Pancreas (tissue), 10 donors: ENCODE results near the gene FXYD2. TPM values are rescaled to one million over a fixed set of nuclear protein-coding genes. Genes with fewer than 3 reads are reported as not detected.

ENCODE experiments used
- ATAC-seq, 4 donors: fragments of 200-7000 bp; cut with Tn5 transposase; one replicate each; pipeline versions ENCODE4 v1.8.0 to v1.9.1; 2020; ENCODE audit warnings: mild to moderate bottlenecking in 4 of 4, moderate library complexity in 4 of 4
- DNase-seq, 6 donors: peaks; one replicate each; pipeline ENCODE4 v3.0.0-alpha.2; 2020
- FAIRE-seq: peaks from 2 replicates; lab custom pipeline; 2012; peaks lifted over from hg19 to GRCh38; lab: Jason Lieb, UNC
- H3K27ac ChIP-seq, 4 donors: fragments of 200-600 bp; sonication (generic); 1 replicate in 3 of 4; 2 replicates in 1 of 4; pipeline versions ENCODE4 v1.5.0 to v1.8.0; 2020
- H3K27me3 ChIP-seq, 4 donors: fragments of 200-600 bp; one replicate each; pipeline ENCODE4 v1.8.0; 2021
- H3K36me3 ChIP-seq, 3 donors: fragments of 200-600 bp; sonication (generic) in 1 of 3; one replicate each; pipeline versions ENCODE4 v1.5.0 to v1.8.0; 2020 to 2021
- H3K4me1 ChIP-seq, 3 donors: fragments of 200-600 bp; one replicate each; pipeline ENCODE4 v1.8.0; 2021
- H3K4me3 ChIP-seq, 4 donors: fragments of 200-600 bp; sonication (generic) in 2 of 4; one replicate each; pipeline versions ENCODE4 v1.5.0 to v1.8.0; 2020 to 2021
- H3K9me3 ChIP-seq, 4 donors: fragments of 200-600 bp; one replicate each; pipeline ENCODE4 v1.8.0; 2021
- CTCF ChIP-seq, 4 donors: fragments of 200-600 bp; sonication (generic) in 3 of 4; IDR thresholded peaks; one replicate each; pipeline versions ENCODE4 v1.5.0 to v1.8.0; 2021; ENCODE audit warnings: antibody characterized with exemption in 4 of 4
- WGBS, 2 donors: extraction: QIAGEN DNeasy Blood & Tissue Kit; methylation state at CpG; one replicate each; pipeline ENCODE4 v1.1.7; 2013; 5-methylcytosine and 5-hydroxymethylcytosine counted together
- intact Hi-C, 3 donors: fragments of 100-400 bp; cut with DNase I; formaldehyde crosslinking; loops; one replicate each; pipeline versions ENCODE4 v1.11.1 to v1.14.2; 2022
- polyA plus RNA-seq, 2 donors: library from polyadenylated mRNA; stranded (reverse); fragments of 200-250 nt; gene quantifications; one replicate each; pipeline ENCODE4 v1.2.3, GENCODE V29; 2013
- total RNA-seq, 6 donors: library from RNA; stranded (reverse); fragmentation: NEBNext Ultra II Directional in 4 of 6; extraction: Animal tissue kit (Norgen Biotek cat#: 25700) in 4 of 6; gene quantifications; one replicate each; pipeline versions ENCODE4 v1.2.1 to v1.2.4, GENCODE V29; 2021 to 2023
- donor health status: healthy with polysubstance abuse.
- donor health status: DM: no; HTN: no; CAD: no; lungs with moderate emphysema.
- donor health status: DM: no; HTN: no; CAD: no.
- donor health status: control.
- donor health status: control.
- donor health status: Bipolar disorder and iron deficiency.
- donor health status: DM: yes; HTN: yes; CAD: no.
- donor health status: DM: no; HTN: no; CAD: no.
- donor health status: DM: no; HTN: no; CAD: no.
- donor health status: DM: yes; HTN: yes; CAD: no.

The FXYD2 gene
- total RNA-seq (100 to 1,000 TPM; 220 to 395 (median 314) TPM), polyA plus RNA-seq (1,000 to 10,000 TPM; 1,418 to 2,509 TPM)

- DNase-seq, result peak in 5 of 6 donors; percentile 46 to 73 (median 59)
- intact Hi-C loops, result no loop called here
- H3K4me3 ChIP-seq, result peak within 1 kb of the TSS in 3 of 4 donors; percentile 34 to 43 (median 39)
- no peaks in the 10 kb centered on the region for H3K36me3 ChIP-seq
- ATAC-seq, result peak; percentile 13 to 60 (median 35)
- no peak for FAIRE-seq
- no peaks in the 10 kb centered on the region for H3K27me3 ChIP-seq
- H3K4me1 ChIP-seq, result peaks cover 0 to 12% (median 7%) of the 10 kb centered on the region in 3 donors
- H3K9me3 ChIP-seq, result no peaks in the 10 kb centered on the region
- 34 to 42% methylated on average over 21 to 22 of the region's 22 CpGs for WGBS, 2 donors
- TF ChIP-seq CTCF (IDR thresholded peaks at IDR 0.05), result no peak
- peak within 1 kb of the TSS; percentile 59 to 91 (median 82) for H3K27ac ChIP-seq
Measured at GRCh38 chr11:117824571-117825537, at the start of gene FXYD2. TSS of gene FXYD2 (minus strand) at chr11:117824744. CDS start at chr11:117824678, 66 bp downstream.

GRCh38 chr11:117873828-117874125 is 49.2 kb upstream of the FXYD2 start:
- FAIRE-seq, result no peak
- DNase-seq, result no peak
- ATAC-seq, result no peak
- peaks cover 0 to 4% (median 0%) of the 10 kb centered on the region in 3 donors for H3K4me1 ChIP-seq
- H3K27me3 ChIP-seq, result no peaks in the 10 kb centered on the region
- H3K4me3 ChIP-seq, result no peak overlapping the region
- no peaks in the 10 kb centered on the region for H3K9me3 ChIP-seq
- no peak for TF ChIP-seq CTCF (IDR thresholded peaks at IDR 0.05)
- H3K27ac ChIP-seq, result no peak overlapping the region
- H3K36me3 ChIP-seq, result no peaks in the 10 kb centered on the region
- WGBS, 2 donors, result 52 to 71% methylated on average over 8 of the region's 8 CpGs
- intact Hi-C loops, result no loop called here

GRCh38 chr11:117872975-117873827 is 48.7 kb upstream of the FXYD2 start:
- Histone ChIP-seq H3K27ac (no peak overlapping the region), H3K36me3 (no peaks in the 10 kb centered on the region), H3K27me3 (no peaks in the 10 kb centered on the region), H3K4me1 (peaks cover 0 to 4% (median 0%) of the 10 kb centered on the region in 3 donors), H3K4me3 (no peak overlapping the region), H3K9me3 (no peaks in the 10 kb centered on the region)
- TF ChIP-seq CTCF (IDR thresholded peaks at IDR 0.05), result no peak
- no peak for DNase-seq
- ATAC-seq, result no peak
- 78 to 83% methylated on average over 15 of the region's 15 CpGs for WGBS, 2 donors
- no peak for FAIRE-seq
- intact Hi-C loops, result no loop called here

- H3K27ac ChIP-seq, result no peak overlapping the region
- FAIRE-seq (no peak), DNase-seq (peak in 1 of 6 donors; percentile 27), ATAC-seq (no peak)
- TF ChIP-seq CTCF (IDR thresholded peaks at IDR 0.05), result no peak
- no peaks in the 10 kb centered on the region for H3K36me3 ChIP-seq
- H3K4me1 ChIP-seq, result peaks cover 0 to 4% (median 0%) of the 10 kb centered on the region in 3 donors
- 59 to 67% methylated on average over 12 of the region's 12 CpGs for WGBS, 2 donors
- no peak overlapping the region for H3K4me3 ChIP-seq
- H3K27me3 ChIP-seq, result no peaks in the 10 kb centered on the region
- no peaks in the 10 kb centered on the region for H3K9me3 ChIP-seq
- intact Hi-C loops, result no loop called here
Measured at GRCh38 chr11:117872420-117872961, 47.9 kb upstream of the FXYD2 start.
